Omental fat pad (tissue), 4 donors: ENCODE data around the gene IPCEF1. TPM values are rescaled to one million over a fixed set of nuclear protein-coding genes. Genes with fewer than 3 reads are reported as not detected.
"Not testable (repeated sequence)": the region's sequence is repeated elsewhere in the genome, so short reads cannot be mapped to it uniquely, and the experiment has no call there.

Experiments used
- ATAC-seq: fragments of 150-250 bp; one replicate; pipeline ENCODE4 v1.9.1; 2016; ENCODE audit warnings: mild to moderate bottlenecking, moderate library complexity; ENCODE audit not compliant: low FRiP score
- DNase-seq: peaks from one replicate; pipeline ENCODE4 v3.0.0-alpha.2; 2019; ENCODE audit warnings: low spot score
- CTCF ChIP-seq, 3 donors: fragments of 450-650 bp; IDR thresholded peaks; one replicate each; pipeline ENCODE4 v1.5.1; 2016 to 2017; ENCODE audit warnings: antibody characterized with exemption in 3 of 3, mild to moderate bottlenecking in 3 of 3, moderate library complexity in 2 of 3
- total RNA-seq, 4 donors: library from RNA; depleted of rRNA; stranded (reverse); fragments of >200 nt; gene quantifications; one replicate each; pipeline ENCODE4 v1.1.0, GENCODE V29; 2016

Gene IPCEF1
- total RNA-seq, 4 donors from 2014 or later: 0.84 to 9.2 (median 2.7) TPM

GRCh38 chr6:154242617-154243357 lies 113.8 kb downstream of the IPCEF1 start:
- no peak for ATAC-seq
- TF ChIP-seq CTCF (IDR thresholded peaks at IDR 0.05): no peak
- DNase-seq: no peak

- DNase-seq (no peak), ATAC-seq (no peak)
- no peak for TF ChIP-seq CTCF (IDR thresholded peaks at IDR 0.05)
Measured at GRCh38 chr6:154241581-154241980, 115.0 kb downstream of the IPCEF1 start.

- not testable (repeated sequence) for ATAC-seq, DNase-seq
Measured at GRCh38 chr6:154241061-154241460, 115.5 kb downstream of the IPCEF1 start.

- TF ChIP-seq CTCF (IDR thresholded peaks at IDR 0.05): no peak
- ATAC-seq (no peak), DNase-seq (no peak)
Measured at GRCh38 chr6:154239392-154239791, 117.2 kb downstream of the IPCEF1 start.

GRCh38 chr6:154238831-154239230 lies 117.8 kb downstream of the IPCEF1 start:
- TF ChIP-seq CTCF (IDR thresholded peaks at IDR 0.05): no peak
- ATAC-seq: no peak
- DNase-seq: no peak

GRCh38 chr6:154236646-154237301 lies 119.8 kb downstream of the IPCEF1 start:
- no peak for TF ChIP-seq CTCF (IDR thresholded peaks at IDR 0.05)
- DNase-seq: no peak
- ATAC-seq: no peak

- no peak for TF ChIP-seq CTCF (IDR thresholded peaks at IDR 0.05)
- ATAC-seq (no peak), DNase-seq (no peak)
Measured at GRCh38 chr6:154234019-154234772, 122.4 kb downstream of the IPCEF1 start.
